NCI-H2227 (cell line): ENCODE data around the gene PRCC.
"Not testable (repeated sequence)": the region's sequence is repeated elsewhere in the genome, so short reads cannot be mapped to it uniquely, and the experiment has no call there.

ENCODE experiments used
- DNase-seq: peaks from one replicate; lab custom pipeline; 2025; ENCODE audit not compliant: unreplicated experiment; lab: John Stamatoyannopoulos, UW

PRCC gene

GRCh38 chr1:156744344-156744743 is 23.0 kb upstream of the PRCC start:
- DNase-seq = no peak

- no peak for DNase-seq
Observed at GRCh38 chr1:156744786-156745419, 22.4 kb upstream of the PRCC start.

- DNase-seq = no peak
Observed at GRCh38 chr1:156745881-156746280, 21.5 kb upstream of the PRCC start.

GRCh38 chr1:156746406-156746727 is 21.0 kb upstream of the PRCC start:
- DNase-seq = no peak

GRCh38 chr1:156746728-156747631 is 20.4 kb upstream of the PRCC start:
- peak; percentile 92 for DNase-seq

- no peak for DNase-seq
Observed at GRCh38 chr1:156747742-156748669, 19.3 kb upstream of the PRCC start.

GRCh38 chr1:156748670-156749418 is 18.5 kb upstream of the PRCC start:
- no peak for DNase-seq

GRCh38 chr1:156749419-156750118 is 17.8 kb upstream of the PRCC start:
- DNase-seq = no peak

- no peak for DNase-seq
Observed at GRCh38 chr1:156750191-156750672, 17.1 kb upstream of the PRCC start.

- DNase-seq = peak; percentile 67
Observed at GRCh38 chr1:156750711-156751450, 16.5 kb upstream of the PRCC start.

GRCh38 chr1:156751451-156751756 is 15.9 kb upstream of the PRCC start, which contains the start of gene HDGF:
Gene HDGF, minus strand, starts transcription at chr1:156751675. Its CDS starts 246 bp downstream, at chr1:156751429.
- no peak for DNase-seq

- peak; percentile 97 for DNase-seq
Observed at GRCh38 chr1:156751757-156752481, 15.4 kb upstream of the PRCC start.

- no peak for DNase-seq
Observed at GRCh38 chr1:156752843-156753482, 14.4 kb upstream of the PRCC start.

GRCh38 chr1:156754219-156754618 is 13.1 kb upstream of the PRCC start:
- peak; percentile 62 for DNase-seq

GRCh38 chr1:156755527-156755950 is 11.8 kb upstream of the PRCC start:
- no peak for DNase-seq

GRCh38 chr1:156756355-156756754 is 11.0 kb upstream of the PRCC start:
- no peak for DNase-seq

- not testable (repeated sequence) for DNase-seq
Observed at GRCh38 chr1:156757572-156758253, 9.6 kb upstream of the PRCC start.
